C4-2B (cell line): Measurements from ENCODE around the gene OAS1.

Source experiments
- CTCF ChIP-seq: fragments of 450-650 bp; conservative IDR thresholded peaks from 2 replicates; pipeline ENCODE4 v1.5.1; 2017; ENCODE audit warnings: mild to moderate bottlenecking
- ZFX ChIP-seq: fragments of 450-650 bp; IDR thresholded peaks from 2 replicates; pipeline ENCODE4 v1.6.1; 2017

- TF ChIP-seq CTCF (no peak), ZFX (no peak)
Measured at GRCh38 chr12:112877006-112877405, 29.8 kb upstream of the OAS1 start.
